SU-DHL-6 (cell line): ENCODE measurements around the gene ZNRF1.

Source experiments
- EZH2phosphoT487 ChIP-seq: fragments of 200-600 bp; sonication (generic), shearing (Covaris generic); conservative IDR thresholded peaks from 2 replicates; pipeline ENCODE4 v1.6.1; 2018; ENCODE audit warnings: mild to moderate bottlenecking, antibody characterized with exemption, low read length, moderate library complexity, mixed read lengths
- TF ChIP-seq, protein P1 (sequence below): fragments of 200-600 bp; sonication (generic); IDR thresholded peaks from one replicate; pipeline ENCODE4 v1.5.1; 2017; ENCODE audit warnings: antibody characterized with exemption, mild to moderate bottlenecking, low read length, moderate library complexity; ENCODE audit not compliant: insufficient read depth, poor library complexity, severe bottlenecking

- TF ChIP-seq, protein P1, sequence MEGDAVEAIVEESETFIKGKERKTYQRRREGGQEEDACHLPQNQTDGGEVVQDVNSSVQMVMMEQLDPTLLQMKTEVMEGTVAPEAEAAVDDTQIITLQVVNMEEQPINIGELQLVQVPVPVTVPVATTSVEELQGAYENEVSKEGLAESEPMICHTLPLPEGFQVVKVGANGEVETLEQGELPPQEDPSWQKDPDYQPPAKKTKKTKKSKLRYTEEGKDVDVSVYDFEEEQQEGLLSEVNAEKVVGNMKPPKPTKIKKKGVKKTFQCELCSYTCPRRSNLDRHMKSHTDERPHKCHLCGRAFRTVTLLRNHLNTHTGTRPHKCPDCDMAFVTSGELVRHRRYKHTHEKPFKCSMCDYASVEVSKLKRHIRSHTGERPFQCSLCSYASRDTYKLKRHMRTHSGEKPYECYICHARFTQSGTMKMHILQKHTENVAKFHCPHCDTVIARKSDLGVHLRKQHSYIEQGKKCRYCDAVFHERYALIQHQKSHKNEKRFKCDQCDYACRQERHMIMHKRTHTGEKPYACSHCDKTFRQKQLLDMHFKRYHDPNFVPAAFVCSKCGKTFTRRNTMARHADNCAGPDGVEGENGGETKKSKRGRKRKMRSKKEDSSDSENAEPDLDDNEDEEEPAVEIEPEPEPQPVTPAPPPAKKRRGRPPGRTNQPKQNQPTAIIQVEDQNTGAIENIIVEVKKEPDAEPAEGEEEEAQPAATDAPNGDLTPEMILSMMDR: no peak
- TF ChIP-seq EZH2phosphoT487: no peak
These were observed 5.6 kb downstream of the ZNRF1 start for GRCh38 chr16:75004460-75004859.
